ENCODE data around the gene PGGT1B.
A peak's percentile ranks its signal among the peaks of the same experiment; 100 is the strongest.

The PGGT1B gene

DNA sequence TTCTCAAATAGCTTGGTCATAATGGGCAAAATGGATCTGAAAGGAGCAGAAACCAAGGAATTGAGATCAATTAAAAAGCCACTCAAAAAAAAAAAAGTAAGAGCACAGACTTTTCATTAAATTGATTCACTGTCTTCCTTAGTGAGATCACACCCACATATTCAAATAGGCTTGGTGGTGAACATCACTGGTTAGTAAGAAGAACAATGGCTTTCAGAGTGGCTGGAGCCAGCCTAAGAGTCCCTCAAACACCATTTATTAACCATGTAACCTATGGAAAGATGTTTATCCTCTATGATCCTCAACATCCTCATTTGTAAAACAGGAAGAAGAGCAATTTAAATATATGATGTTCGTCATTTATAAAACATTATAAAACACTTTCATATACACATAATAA is 21.3 kb upstream of the PGGT1B start:
- no peaks in the 10 kb centered on the region for H3K27me3 ChIP-seq (ENCODE audit: control insufficient read depth, insufficient read depth, low read length)
- no peaks in the 10 kb centered on the region for H3K36me3 ChIP-seq (ENCODE audit: control insufficient read depth, insufficient read depth, low read length)
- H3K9me3 ChIP-seq (ENCODE audit: control insufficient read depth, insufficient read depth, low read length), result no peaks in the 10 kb centered on the region
- peaks cover 2% of the 10 kb centered on the region for H3K4me1 ChIP-seq (ENCODE audit: control insufficient read depth, insufficient read depth, low read length)
- no peak overlapping the region for H3K9ac ChIP-seq (ENCODE audit: low read depth, low read length)
- no peak overlapping the region for H3K4me3 ChIP-seq (ENCODE audit: low read depth, low read length)

DNA sequence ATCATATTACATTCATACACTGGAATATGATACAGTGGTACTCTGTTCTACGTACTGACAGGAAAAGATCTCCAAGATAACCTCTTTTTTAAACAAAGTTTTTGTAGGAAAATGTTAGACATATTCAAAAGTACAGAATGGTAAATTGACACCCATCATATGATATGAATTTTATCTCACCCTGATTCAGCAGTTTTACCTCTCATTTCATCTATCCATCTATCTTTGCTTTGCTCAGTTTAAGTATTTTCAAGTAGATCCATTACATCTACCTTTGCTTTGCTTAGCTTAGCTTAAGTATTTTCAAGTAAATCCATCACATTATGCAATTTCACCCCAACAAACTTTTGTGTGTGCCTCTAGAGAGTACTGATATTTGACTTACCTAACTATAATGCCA is 19.5 kb upstream of the PGGT1B start:
- Histone ChIP-seq H3K4me1 (ENCODE audit: control insufficient read depth, insufficient read depth, low read length) (peaks cover 2% of the 10 kb centered on the region), H3K9ac (ENCODE audit: low read depth, low read length) (no peak overlapping the region), H3K9me3 (ENCODE audit: control insufficient read depth, insufficient read depth, low read length) (no peaks in the 10 kb centered on the region), H3K36me3 (ENCODE audit: control insufficient read depth, insufficient read depth, low read length) (no peaks in the 10 kb centered on the region), H3K27me3 (ENCODE audit: control insufficient read depth, insufficient read depth, low read length) (no peaks in the 10 kb centered on the region), H3K4me3 (ENCODE audit: low read depth, low read length) (no peak overlapping the region)

DNA sequence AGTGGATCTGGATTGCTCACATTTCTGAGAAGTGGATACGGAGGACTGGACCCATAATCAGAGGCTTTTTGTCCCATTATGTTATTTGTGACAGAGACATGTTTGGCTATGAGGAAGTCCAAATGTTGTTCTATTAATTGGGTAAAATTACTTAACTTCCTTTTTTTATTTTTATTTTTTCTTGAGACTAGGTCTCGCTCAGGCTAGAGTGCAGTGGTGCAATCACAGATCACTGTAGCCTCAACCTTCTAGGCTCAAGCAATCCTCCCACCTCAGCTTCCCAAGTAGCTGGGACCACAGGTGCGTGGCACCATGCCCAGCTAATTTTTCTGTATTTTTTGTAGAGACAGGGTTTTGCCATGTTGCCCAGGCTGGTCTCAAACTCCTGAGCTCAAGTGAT is 11.9 kb upstream of the PGGT1B start:
- H3K36me3 ChIP-seq (ENCODE audit: control insufficient read depth, insufficient read depth, low read length), result no peaks in the 10 kb centered on the region
- no peaks in the 10 kb centered on the region for H3K4me1 ChIP-seq (ENCODE audit: control insufficient read depth, insufficient read depth, low read length)
- H3K27me3 ChIP-seq (ENCODE audit: control insufficient read depth, insufficient read depth, low read length), result no peaks in the 10 kb centered on the region
- no peak overlapping the region for H3K4me3 ChIP-seq (ENCODE audit: low read depth, low read length)
- H3K9me3 ChIP-seq (ENCODE audit: control insufficient read depth, insufficient read depth, low read length), result no peaks in the 10 kb centered on the region
- no peak overlapping the region for H3K9ac ChIP-seq (ENCODE audit: low read depth, low read length)

DNA sequence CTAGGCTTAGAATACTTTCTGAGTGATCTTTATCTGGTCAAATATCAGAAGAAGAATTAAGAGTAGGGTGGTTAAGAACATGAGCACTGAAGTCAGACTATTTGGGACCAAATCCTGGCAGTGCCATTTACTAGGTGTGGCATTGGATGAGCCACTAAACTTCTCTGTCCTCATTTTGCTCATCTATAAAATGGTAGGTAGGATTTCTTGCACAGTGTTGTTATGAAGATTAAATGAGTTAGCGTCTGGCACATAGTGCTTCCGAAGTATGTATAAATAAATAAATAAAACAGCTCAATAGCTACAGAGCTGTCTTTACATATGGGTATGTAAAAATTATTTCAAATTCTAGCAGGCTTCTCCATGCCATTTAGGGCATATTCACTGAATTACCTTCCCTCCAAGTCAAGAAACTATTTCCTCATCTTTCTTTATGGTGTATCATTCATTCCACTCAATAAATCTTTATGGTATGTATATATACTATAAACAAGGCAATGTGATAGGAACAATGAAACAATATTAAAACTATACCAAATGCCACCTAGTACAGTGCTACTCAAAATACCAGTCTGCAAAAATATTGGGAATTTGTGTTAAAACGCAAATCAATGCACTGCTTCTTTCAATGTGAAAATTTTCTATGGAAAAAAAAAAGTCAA is 9.8 kb upstream of the PGGT1B start:
- no peaks in the 10 kb centered on the region for H3K4me1 ChIP-seq (ENCODE audit: control insufficient read depth, insufficient read depth, low read length)
- no peaks in the 10 kb centered on the region for H3K27me3 ChIP-seq (ENCODE audit: control insufficient read depth, insufficient read depth, low read length)
- no peaks in the 10 kb centered on the region for H3K9me3 ChIP-seq (ENCODE audit: control insufficient read depth, insufficient read depth, low read length)
- H3K4me3 ChIP-seq (ENCODE audit: low read depth, low read length), result no peak overlapping the region
- H3K9ac ChIP-seq (ENCODE audit: low read depth, low read length), result no peak overlapping the region
- H3K36me3 ChIP-seq (ENCODE audit: control insufficient read depth, insufficient read depth, low read length), result no peaks in the 10 kb centered on the region

DNA sequence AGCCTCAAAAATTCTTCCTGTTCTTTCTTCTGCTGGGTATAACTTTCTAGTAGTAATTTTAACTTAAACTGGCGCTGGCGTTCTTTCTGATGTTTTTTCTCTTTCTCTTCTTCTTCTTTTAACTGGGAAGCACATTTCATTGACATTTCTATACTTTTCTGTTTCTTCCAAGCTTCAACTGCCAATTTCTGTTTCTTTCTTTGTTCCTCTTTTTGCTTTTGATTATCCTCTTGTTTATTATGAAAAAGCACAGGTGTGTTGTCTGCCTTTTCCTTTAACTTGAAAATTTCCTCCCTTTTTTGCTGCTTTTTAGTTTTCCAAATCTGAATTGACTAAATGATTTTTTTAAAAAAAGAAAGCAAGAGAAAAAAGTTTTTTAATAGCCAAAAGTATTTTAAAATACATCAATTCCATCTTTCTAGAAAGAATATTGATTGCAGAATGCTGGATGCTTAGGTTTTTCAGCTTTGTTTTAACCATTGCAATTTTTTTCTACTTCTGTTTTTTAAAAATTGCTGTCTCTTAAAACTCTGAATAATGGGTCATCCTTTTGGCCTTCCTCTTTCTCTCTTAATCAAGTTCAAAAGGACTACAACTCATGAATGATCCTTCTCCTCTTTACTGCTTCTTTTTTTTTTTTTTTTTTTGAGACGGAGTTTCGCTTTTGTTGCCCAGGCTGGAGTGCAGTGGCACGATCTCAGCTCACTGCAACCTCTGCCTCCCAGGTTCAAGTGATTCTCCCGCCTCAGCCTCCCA is 8.8 kb upstream of the PGGT1B start:
- H3K4me1 ChIP-seq (ENCODE audit: control insufficient read depth, insufficient read depth, low read length), result no peaks in the 10 kb centered on the region
- no peak overlapping the region for H3K4me3 ChIP-seq (ENCODE audit: low read depth, low read length)
- no peaks in the 10 kb centered on the region for H3K27me3 ChIP-seq (ENCODE audit: control insufficient read depth, insufficient read depth, low read length)
- H3K36me3 ChIP-seq (ENCODE audit: control insufficient read depth, insufficient read depth, low read length), result no peaks in the 10 kb centered on the region
- no peak overlapping the region for H3K9ac ChIP-seq (ENCODE audit: low read depth, low read length)
- H3K9me3 ChIP-seq (ENCODE audit: control insufficient read depth, insufficient read depth, low read length), result no peaks in the 10 kb centered on the region

DNA sequence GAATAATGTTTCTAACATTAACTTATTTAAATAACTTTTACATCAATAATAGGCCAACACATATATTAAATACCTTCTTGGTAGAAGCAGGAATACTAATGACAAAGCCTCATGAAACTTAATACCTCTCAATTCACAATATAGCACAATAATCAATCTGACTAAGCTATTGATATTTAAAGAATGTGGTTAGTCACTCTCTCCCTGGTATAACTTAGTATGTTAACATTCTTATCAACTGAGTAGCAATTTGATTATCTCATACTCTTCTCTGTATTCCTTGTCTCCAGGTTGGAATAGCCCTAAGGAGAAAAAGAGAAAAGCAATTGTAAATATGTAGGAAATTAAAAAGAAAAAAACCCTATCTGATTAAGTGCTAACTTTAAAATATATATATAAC is 4.9 kb upstream of the PGGT1B start:
- Histone ChIP-seq H3K27me3 (ENCODE audit: control insufficient read depth, insufficient read depth, low read length) (no peaks in the 10 kb centered on the region), H3K9ac (ENCODE audit: low read depth, low read length) (no peak overlapping the region), H3K4me3 (ENCODE audit: low read depth, low read length) (no peak overlapping the region), H3K4me1 (ENCODE audit: control insufficient read depth, insufficient read depth, low read length) (peaks cover 3% of the 10 kb centered on the region), H3K9me3 (ENCODE audit: control insufficient read depth, insufficient read depth, low read length) (no peaks in the 10 kb centered on the region), H3K36me3 (ENCODE audit: control insufficient read depth, insufficient read depth, low read length) (no peaks in the 10 kb centered on the region)

DNA sequence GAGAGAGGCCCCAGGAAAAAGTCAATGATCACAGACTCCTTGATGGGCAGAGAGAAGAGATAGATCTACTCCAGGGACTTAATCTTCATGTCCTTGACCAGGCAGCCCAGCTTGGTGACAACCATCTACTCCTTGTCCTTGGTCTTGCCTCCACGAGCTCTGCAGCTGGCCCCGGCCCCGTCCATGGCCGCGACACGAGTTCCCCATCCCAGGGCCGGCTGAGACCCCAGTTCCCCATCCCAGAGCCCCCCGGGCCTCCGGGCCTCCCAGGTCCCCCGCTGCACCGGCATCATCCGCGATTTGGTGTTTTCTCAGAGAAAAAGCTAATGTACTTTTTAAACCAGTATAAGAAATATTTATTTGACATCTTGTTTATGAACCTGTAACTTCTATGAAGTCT is 2.5 kb upstream of the PGGT1B start:
- Histone ChIP-seq H3K9ac (ENCODE audit: low read depth, low read length) (no peak overlapping the region), H3K4me1 (ENCODE audit: control insufficient read depth, insufficient read depth, low read length) (peaks cover 3% of the 10 kb centered on the region), H3K9me3 (ENCODE audit: control insufficient read depth, insufficient read depth, low read length) (no peaks in the 10 kb centered on the region), H3K27me3 (ENCODE audit: control insufficient read depth, insufficient read depth, low read length) (no peaks in the 10 kb centered on the region), H3K36me3 (ENCODE audit: control insufficient read depth, insufficient read depth, low read length) (no peaks in the 10 kb centered on the region), H3K4me3 (ENCODE audit: low read depth, low read length) (no peak overlapping the region)

DNA sequence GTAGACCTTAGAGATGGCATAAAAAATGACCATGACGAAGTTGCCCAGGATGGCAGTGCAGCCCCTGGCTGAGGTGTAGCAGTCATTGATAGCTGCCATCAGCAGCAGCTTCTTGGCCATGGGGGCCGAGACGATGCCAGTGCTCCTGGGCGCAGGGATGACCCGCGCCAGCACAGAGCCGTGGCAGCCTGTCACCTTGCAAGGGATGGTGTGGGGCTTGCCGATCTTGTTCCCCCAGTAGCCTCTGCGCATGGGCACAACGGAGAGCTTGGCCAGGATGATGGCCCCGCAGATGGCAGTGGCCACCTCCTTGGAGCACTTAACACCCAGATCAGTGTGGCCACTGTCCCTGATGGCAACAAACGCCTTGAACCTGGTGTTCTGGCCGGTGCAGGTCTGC is 2.1 kb upstream of the PGGT1B start:
- H3K36me3 ChIP-seq (ENCODE audit: control insufficient read depth, insufficient read depth, low read length), result no peaks in the 10 kb centered on the region
- no peak overlapping the region for H3K9ac ChIP-seq (ENCODE audit: low read depth, low read length)
- H3K27me3 ChIP-seq (ENCODE audit: control insufficient read depth, insufficient read depth, low read length), result no peaks in the 10 kb centered on the region
- H3K9me3 ChIP-seq (ENCODE audit: control insufficient read depth, insufficient read depth, low read length), result no peaks in the 10 kb centered on the region
- no peak overlapping the region for H3K4me3 ChIP-seq (ENCODE audit: low read depth, low read length)
- H3K4me1 ChIP-seq (ENCODE audit: control insufficient read depth, insufficient read depth, low read length), result peaks cover 3% of the 10 kb centered on the region

DNA sequence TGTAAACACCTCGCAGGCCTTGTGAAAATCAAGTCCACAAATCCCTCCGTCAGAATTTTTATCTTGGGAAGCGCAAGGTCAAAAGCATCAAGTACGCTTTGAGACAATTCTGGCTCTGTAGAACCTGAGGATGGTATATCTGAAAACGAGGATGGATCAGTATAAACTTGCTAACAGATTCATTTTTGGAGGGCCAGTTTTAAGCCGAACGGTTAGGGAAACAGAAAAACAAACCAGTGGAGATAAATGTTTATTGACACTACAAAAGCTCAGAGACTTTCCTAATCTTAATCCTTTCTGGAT is 352 bp upstream of the PGGT1B start:
- no peaks in the 10 kb centered on the region for H3K36me3 ChIP-seq (ENCODE audit: control insufficient read depth, insufficient read depth, low read length)
- H3K9me3 ChIP-seq (ENCODE audit: control insufficient read depth, insufficient read depth, low read length), result no peaks in the 10 kb centered on the region
- H3K9ac ChIP-seq (ENCODE audit: low read depth, low read length), result peak overlapping the region; percentile 58
- peaks cover 3% of the 10 kb centered on the region for H3K4me1 ChIP-seq (ENCODE audit: control insufficient read depth, insufficient read depth, low read length)
- peak overlapping the region; percentile 86 for H3K4me3 ChIP-seq (ENCODE audit: low read depth, low read length)
- H3K27me3 ChIP-seq (ENCODE audit: control insufficient read depth, insufficient read depth, low read length), result no peaks in the 10 kb centered on the region

DNA sequence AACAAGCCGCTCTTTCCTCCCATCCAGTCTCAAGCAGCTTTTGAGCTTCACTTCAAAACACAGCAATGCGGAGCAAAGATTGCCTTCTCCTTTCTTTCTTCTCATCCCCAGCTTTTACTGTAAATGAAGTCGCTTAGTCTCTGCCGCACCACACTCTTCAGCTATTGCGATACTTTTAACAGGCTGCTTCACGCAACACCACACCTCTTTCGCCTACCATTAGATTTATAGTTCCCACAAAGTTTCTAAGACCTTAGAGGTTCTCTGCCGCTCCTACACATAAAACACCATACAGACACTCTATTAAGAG is 711 bp downstream of the PGGT1B start:
- H3K36me3 ChIP-seq (ENCODE audit: control insufficient read depth, insufficient read depth, low read length), result no peaks in the 10 kb centered on the region
- H3K4me3 ChIP-seq (ENCODE audit: low read depth, low read length), result peak overlapping the region; percentile 86
- no peaks in the 10 kb centered on the region for H3K27me3 ChIP-seq (ENCODE audit: control insufficient read depth, insufficient read depth, low read length)
- no peaks in the 10 kb centered on the region for H3K9me3 ChIP-seq (ENCODE audit: control insufficient read depth, insufficient read depth, low read length)
- H3K9ac ChIP-seq (ENCODE audit: low read depth, low read length), result peak overlapping the region; percentile 58
- peaks cover 3% of the 10 kb centered on the region for H3K4me1 ChIP-seq (ENCODE audit: control insufficient read depth, insufficient read depth, low read length)

DNA sequence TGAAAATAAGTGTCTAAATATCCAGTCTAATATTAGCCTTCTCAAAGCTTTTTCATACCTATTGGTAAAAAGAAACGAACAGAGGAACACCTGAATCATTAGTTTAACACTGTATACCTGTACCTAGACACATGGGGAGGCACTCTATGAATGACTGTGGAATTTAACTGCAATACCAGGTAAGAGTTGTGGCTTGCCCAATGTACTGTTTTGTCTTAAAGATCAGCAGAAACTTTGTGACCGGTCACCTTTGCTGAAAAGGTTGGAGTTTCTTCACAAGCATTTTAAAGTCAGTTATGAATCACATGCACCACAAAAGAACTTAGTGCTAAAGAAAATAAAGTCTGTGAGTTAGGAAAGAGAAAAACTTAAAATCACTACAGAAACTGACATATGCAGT is 2.4 kb downstream of the PGGT1B start:
- no peaks in the 10 kb centered on the region for H3K27me3 ChIP-seq (ENCODE audit: control insufficient read depth, insufficient read depth, low read length)
- no peaks in the 10 kb centered on the region for H3K9me3 ChIP-seq (ENCODE audit: control insufficient read depth, insufficient read depth, low read length)
- peaks cover 3% of the 10 kb centered on the region for H3K4me1 ChIP-seq (ENCODE audit: control insufficient read depth, insufficient read depth, low read length)
- no peak overlapping the region for H3K4me3 ChIP-seq (ENCODE audit: low read depth, low read length)
- H3K36me3 ChIP-seq (ENCODE audit: control insufficient read depth, insufficient read depth, low read length), result no peaks in the 10 kb centered on the region
- H3K9ac ChIP-seq (ENCODE audit: low read depth, low read length), result no peak overlapping the region

DNA sequence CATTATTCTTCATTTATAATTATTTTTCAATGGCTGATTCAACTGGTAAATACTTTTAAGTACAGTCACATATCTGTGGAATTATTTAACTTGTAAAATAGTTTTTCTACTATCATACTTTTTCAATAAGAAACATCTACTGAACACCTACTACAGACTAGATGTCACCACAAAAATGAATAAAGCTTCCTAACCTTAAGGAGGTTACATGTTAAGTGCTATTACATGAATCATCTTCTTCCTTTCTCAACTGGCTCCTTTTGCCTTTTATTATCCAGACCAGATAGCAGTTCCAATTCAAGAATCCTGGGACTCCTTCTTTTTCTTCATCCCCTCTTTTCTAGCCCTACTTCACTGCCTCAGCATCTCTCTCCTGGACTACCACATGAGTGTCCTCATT is 4.7 kb downstream of the PGGT1B start:
- no peak overlapping the region for H3K9ac ChIP-seq (ENCODE audit: low read depth, low read length)

More for the DNA sequence above, 4.7 kb downstream of the PGGT1B start:
- Histone ChIP-seq H3K4me1 (ENCODE audit: control insufficient read depth, insufficient read depth, low read length) (no peaks in the 10 kb centered on the region), H3K27me3 (ENCODE audit: control insufficient read depth, insufficient read depth, low read length) (no peaks in the 10 kb centered on the region), H3K4me3 (ENCODE audit: low read depth, low read length) (no peak overlapping the region), H3K36me3 (ENCODE audit: control insufficient read depth, insufficient read depth, low read length) (no peaks in the 10 kb centered on the region), H3K9me3 (ENCODE audit: control insufficient read depth, insufficient read depth, low read length) (no peaks in the 10 kb centered on the region)
